ENCODE data around the gene PBX4. TPM values are rescaled to one million over a fixed set of nuclear protein-coding genes. Genes with fewer than 3 reads are reported as not detected.

PBX4 gene
- total and polyA plus RNA-seq, 8 donors: 2.0 to 60.7 (median 4.9) TPM; not detected in 1

GRCh38 chr19:19514215-19514657 is 104.3 kb downstream of the PBX4 start:
- H3K27me3 ChIP-seq: no peaks in the 10 kb centered on the region
- intact Hi-C loops (cut with DNase I; ENCODE audit: low total_unique reads): no loop called here
- peak in 1 of 2 donors; percentile 93 for DNase-seq
- TF ChIP-seq POLR2AphosphoS5 (IDR thresholded peaks at IDR 0.05) (peak in 1 of 3 donors; percentile 43), CTCF (IDR thresholded peaks at IDR 0.05) (no peak)
- peak overlapping the region in 1 of 5 donors; percentile 25 for H3K27ac ChIP-seq
- 20 to 44% (median 36%) methylated on average over 35 to 46 of the region's 46 CpGs for WGBS, 5 donors
- H3K36me3 ChIP-seq: peaks cover 0 to 11% (median 3%) of the 10 kb centered on the region in 4 donors
- H3K9me3 ChIP-seq: no peaks in the 10 kb centered on the region
- H3K4me3 ChIP-seq: peak overlapping the region in 3 of 4 donors; percentile 13 to 16 (median 13)
- peaks cover 23 to 47% (median 42%) of the 10 kb centered on the region in 4 donors for H3K4me1 ChIP-seq

DNA sequence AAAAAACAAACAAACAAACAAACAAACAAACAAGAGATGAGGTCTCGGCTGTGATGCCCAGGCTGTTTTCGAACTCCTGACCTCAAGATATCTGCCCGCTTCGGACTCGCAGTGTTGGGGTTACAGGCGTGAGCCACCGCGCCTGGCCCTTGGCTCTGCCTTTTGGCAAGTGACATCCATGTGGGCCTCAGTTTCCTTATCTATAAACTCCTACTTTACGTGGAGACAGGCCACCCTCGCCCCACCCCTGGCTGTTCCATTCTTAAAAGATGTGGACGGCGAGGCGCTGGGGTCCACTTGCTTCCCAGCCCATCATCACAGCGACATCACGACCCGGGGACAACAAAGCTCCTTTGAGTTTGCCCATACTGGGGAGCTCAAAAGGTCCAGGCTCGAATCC is 104.8 kb downstream of the PBX4 start:
- Histone ChIP-seq H3K4me3 (peak overlapping the region in 3 of 4 donors; percentile 13 to 16 (median 13)), H3K27me3 (no peaks in the 10 kb centered on the region), H3K9me3 (no peaks in the 10 kb centered on the region), H3K4me1 (peaks cover 23 to 42% (median 39%) of the 10 kb centered on the region in 4 donors), H3K36me3 (peaks cover 0 to 6% (median 0%) of the 10 kb centered on the region in 4 donors), H3K27ac (peak overlapping the region in 1 of 5 donors; percentile 25)
- no peak for DNase-seq
- intact Hi-C loops (cut with DNase I; ENCODE audit: low total_unique reads): no loop called here
- TF ChIP-seq POLR2AphosphoS5 (IDR thresholded peaks at IDR 0.05): no peak
- TF ChIP-seq EP300 (IDR thresholded peaks at IDR 0.05): no peak
- no peak for TF ChIP-seq POLR2A (IDR thresholded peaks at IDR 0.05)
- no peak for TF ChIP-seq CTCF (IDR thresholded peaks at IDR 0.05)
- WGBS, 5 donors: 82 to 86% (median 84%) methylated on average over 17 of the region's 17 CpGs

Other genes with a start within 250 kb of the PBX4 start
- gene GATAD2A, start 213.0 kb downstream of the PBX4 start, total RNA-seq: 100 to 1,000 TPM in 1 of 5 donors, 10 to 100 TPM in 3, 1 to 10 TPM in 1; 9.3 to 119 (median 27.2) TPM
- gene GATAD2A, start 213.0 kb downstream of the PBX4 start, polyA plus RNA-seq: 10 to 100 TPM; 10.1 to 21.4 (median 17.9) TPM
- 10 to 100 TPM in 1 of 5 donors, 1 to 10 TPM in 3, not detected in 1; 2.0 to 31.7 (median 5.6) TPM for gene TSSK6, start 103.1 kb downstream of the PBX4 start, total RNA-seq
- gene TSSK6, start 103.1 kb downstream of the PBX4 start, polyA plus RNA-seq: 1 to 10 TPM in 1 of 3 donors, under 1 TPM in 2; 0.93 to 2.0 (median 0.93) TPM
- 100 to 1,000 TPM in 1 of 5 donors, 10 to 100 TPM in 4; 24.5 to 204 (median 71.4) TPM for gene NDUFA13, start 102.5 kb downstream of the PBX4 start, total RNA-seq
- 100 to 1,000 TPM; 258 to 367 (median 300) TPM for gene NDUFA13, start 102.5 kb downstream of the PBX4 start, polyA plus RNA-seq
- gene YJEFN3, start 89.8 kb downstream of the PBX4 start, total RNA-seq: 100 to 1,000 TPM in 1 of 5 donors, 1 to 10 TPM in 1, under 1 TPM in 3; 0.43 to 117 (median 0.92) TPM
- gene YJEFN3, start 89.8 kb downstream of the PBX4 start, polyA plus RNA-seq: 10 to 100 TPM in 1 of 3 donors, 1 to 10 TPM in 2; 4.9 to 14.5 (median 5.2) TPM
- gene CILP2, start 80.4 kb downstream of the PBX4 start, total RNA-seq: 1 to 10 TPM in 1 of 5 donors, under 1 TPM in 2, not detected in 2; under 0.01 to 1.4 (median 0.73) TPM
- gene CILP2, start 80.4 kb downstream of the PBX4 start, polyA plus RNA-seq: under 1 TPM in 1 of 3 donors, not detected in 2; 0.05 TPM
- 100 to 1,000 TPM in 1 of 5 donors, 10 to 100 TPM in 2, 1 to 10 TPM in 2; 4.1 to 156 (median 25.9) TPM for gene LPAR2, start 9.5 kb upstream of the PBX4 start, total RNA-seq
- 10 to 100 TPM; 14.4 to 23.0 (median 15.0) TPM for gene LPAR2, start 9.5 kb upstream of the PBX4 start, polyA plus RNA-seq
- gene GMIP, start 25.0 kb upstream of the PBX4 start, total RNA-seq: 10 to 100 TPM in 4 of 5 donors, 1 to 10 TPM in 1; 5.3 to 96.2 (median 35.0) TPM
- gene GMIP, start 25.0 kb upstream of the PBX4 start, polyA plus RNA-seq: 10 to 100 TPM in 2 of 3 donors, 1 to 10 TPM in 1; 5.2 to 11.9 (median 10.3) TPM
- gene ATP13A1, start 45.0 kb upstream of the PBX4 start, total RNA-seq: 100 to 1,000 TPM in 3 of 5 donors, 10 to 100 TPM in 2; 30.1 to 451 (median 204) TPM
- 10 to 100 TPM; 17.3 to 35.4 (median 25.1) TPM for gene ATP13A1, start 45.0 kb upstream of the PBX4 start, polyA plus RNA-seq
- 1 to 10 TPM; 2.2 to 8.8 (median 3.0) TPM for gene ZNF101, start 50.2 kb upstream of the PBX4 start, total RNA-seq
- gene ZNF101, start 50.2 kb upstream of the PBX4 start, polyA plus RNA-seq: 1 to 10 TPM; 5.5 to 9.1 (median 7.2) TPM
- gene ZNF14, start 114.4 kb upstream of the PBX4 start, total RNA-seq: 10 to 100 TPM in 1 of 5 donors, 1 to 10 TPM in 2, under 1 TPM in 2; 0.29 to 13.2 (median 7.0) TPM
- gene ZNF14, start 114.4 kb upstream of the PBX4 start, polyA plus RNA-seq: 1 to 10 TPM; 3.1 to 5.0 (median 3.6) TPM
- 10 to 100 TPM; 11.7 to 93.7 (median 61.7) TPM for gene ZNF506, start 203.1 kb upstream of the PBX4 start, total RNA-seq
- gene ZNF506, start 203.1 kb upstream of the PBX4 start, polyA plus RNA-seq: 1 to 10 TPM; 3.4 to 5.5 (median 4.8) TPM
- gene ZNF253, start 247.2 kb upstream of the PBX4 start, total RNA-seq: 10 to 100 TPM in 3 of 5 donors, 1 to 10 TPM in 2; 7.1 to 32.1 (median 12.7) TPM
- 1 to 10 TPM; 2.4 to 5.2 (median 3.9) TPM for gene ZNF253, start 247.2 kb upstream of the PBX4 start, polyA plus RNA-seq

Data from stomach (tissue), 9 donors.